Measurements from ENCODE around the gene CATSPERZ.

The CATSPERZ gene

GRCh38 chr11:64299847-64300648 lies at the start of gene CATSPERZ:
Gene CATSPERZ, plus strand, starts transcription at chr11:64300358. Its CDS starts 53 bp downstream, at chr11:64300411.
- no peak for DNase-seq (ENCODE audit: low read depth in 3 of 3, low spot score in 1 of 3)

- DNase-seq (ENCODE audit: low read depth in 3 of 3, low spot score in 1 of 3) = no peak
Observed at GRCh38 chr11:64250415-64251015, 49.6 kb upstream of the CATSPERZ start.

GRCh38 chr11:64251016-64251752 lies 49.0 kb upstream of the CATSPERZ start, which contains the start of gene PLCB3:
Gene PLCB3, plus strand, starts transcription at chr11:64251530. Its CDS starts 120 bp downstream, at chr11:64251650.
- peak in 2 of 3 donors; percentile 57 to 60 for DNase-seq (ENCODE audit: low read depth in 3 of 3, low spot score in 1 of 3)

- no peak for DNase-seq (ENCODE audit: low read depth in 3 of 3, low spot score in 1 of 3)
Observed at GRCh38 chr11:64251753-64252002, 48.5 kb upstream of the CATSPERZ start.

- no peak for DNase-seq (ENCODE audit: low read depth in 3 of 3, low spot score in 1 of 3)
Observed at GRCh38 chr11:64252003-64252872, 47.9 kb upstream of the CATSPERZ start.

GRCh38 chr11:64253043-64253442 lies 47.1 kb upstream of the CATSPERZ start:
- DNase-seq (ENCODE audit: low read depth in 3 of 3, low spot score in 1 of 3) = no peak

- DNase-seq (ENCODE audit: low read depth in 3 of 3, low spot score in 1 of 3) = no peak
Observed at GRCh38 chr11:64253481-64253880, 46.7 kb upstream of the CATSPERZ start.

GRCh38 chr11:64254326-64254725 lies 45.8 kb upstream of the CATSPERZ start:
- DNase-seq (ENCODE audit: low read depth in 3 of 3, low spot score in 1 of 3) = no peak

- DNase-seq (ENCODE audit: low read depth in 3 of 3, low spot score in 1 of 3) = no peak
Observed at GRCh38 chr11:64255135-64256128, 44.7 kb upstream of the CATSPERZ start.

- DNase-seq (ENCODE audit: low read depth in 3 of 3, low spot score in 1 of 3) = no peak
Observed at GRCh38 chr11:64256300-64256699, 43.9 kb upstream of the CATSPERZ start.

- no peak for DNase-seq (ENCODE audit: low read depth in 3 of 3, low spot score in 1 of 3)
Observed at GRCh38 chr11:64258356-64258755, 41.8 kb upstream of the CATSPERZ start.

GRCh38 chr11:64258946-64259532 lies 41.1 kb upstream of the CATSPERZ start:
- no peak for DNase-seq (ENCODE audit: low read depth in 3 of 3, low spot score in 1 of 3)

GRCh38 chr11:64259533-64260067 lies 40.6 kb upstream of the CATSPERZ start:
- no peak for DNase-seq (ENCODE audit: low read depth in 3 of 3, low spot score in 1 of 3)

- no peak for DNase-seq (ENCODE audit: low read depth in 3 of 3, low spot score in 1 of 3)
Observed at GRCh38 chr11:64260147-64260708, 39.9 kb upstream of the CATSPERZ start.

- no peak for DNase-seq (ENCODE audit: low read depth in 3 of 3, low spot score in 1 of 3)
Observed at GRCh38 chr11:64261556-64262080, 38.5 kb upstream of the CATSPERZ start.

GRCh38 chr11:64262271-64263002 lies 37.7 kb upstream of the CATSPERZ start:
- DNase-seq (ENCODE audit: low read depth in 3 of 3, low spot score in 1 of 3) = no peak

GRCh38 chr11:64263021-64263946 lies 36.9 kb upstream of the CATSPERZ start:
- no peak for DNase-seq (ENCODE audit: low read depth in 3 of 3, low spot score in 1 of 3)
